HepG2 (cell line): ENCODE measurements around the gene MYO1E. TPM values are rescaled to one million over a fixed set of nuclear protein-coding genes. Genes with fewer than 3 reads are reported as not detected.

Source experiments
- GRHL1 ChIP-seq: sonication (generic); formaldehyde crosslinking; conservative IDR thresholded peaks from 2 replicates; pipeline ENCODE4 v1.8.0; 2022; ENCODE audit warnings: missing genetic modification reagents
- HIVEP1 ChIP-seq: sonication (generic); formaldehyde crosslinking; IDR thresholded peaks from 2 replicates; pipeline ENCODE4 v1.4.0; 2020; ENCODE audit warnings: mild to moderate bottlenecking, missing genetic modification reagents
- HNRNPK ChIP-seq: fragments of 200-400 bp; formaldehyde crosslinking; IDR thresholded peaks from 2 replicates; pipeline ENCODE4 v1.6.1; 2018; ENCODE audit warnings: low read length, low read depth, moderate library complexity, mild to moderate bottlenecking; ENCODE audit not compliant: poor library complexity, severe bottlenecking
- MAFG ChIP-seq: sonication (generic); formaldehyde crosslinking; IDR thresholded peaks from 2 replicates; pipeline ENCODE4 v1.5.1; 2020; ENCODE audit warnings: mild to moderate bottlenecking, missing genetic modification reagents
- MEIS2 ChIP-seq: sonication (generic); formaldehyde crosslinking; IDR thresholded peaks from 2 replicates; pipeline ENCODE4 v1.9.0; 2021; ENCODE audit warnings: mild to moderate bottlenecking, missing genetic modification reagents
- RARA ChIP-seq: IDR thresholded peaks from 2 replicates; pipeline ENCODE4 v1.6.1; 2016; ENCODE audit warnings: missing genetic modification reagents, missing compliant biosample characterization
- REXO4 ChIP-seq: sonication (generic); formaldehyde crosslinking; IDR thresholded peaks from 2 replicates; pipeline ENCODE4 v1.8.0; 2022; ENCODE audit warnings: missing genetic modification reagents, mild to moderate bottlenecking, borderline replicate concordance
- ZBTB25 ChIP-seq: IDR thresholded peaks from 2 replicates; pipeline ENCODE4 v1.6.1; 2018; ENCODE audit warnings: missing genetic modification reagents
- ZFP37 ChIP-seq: sonication (generic); formaldehyde crosslinking; IDR thresholded peaks from 2 replicates; pipeline ENCODE4 v1.4.0; 2020; ENCODE audit warnings: missing genetic modification reagents, borderline replicate concordance
- ZNF143 ChIP-seq: sonication (generic); formaldehyde crosslinking; IDR thresholded peaks from 2 replicates; pipeline ENCODE4 v1.4.0; 2020; ENCODE audit warnings: missing genetic modification reagents
- ZNF570 ChIP-seq: sonication (generic); formaldehyde crosslinking; IDR thresholded peaks from 2 replicates; pipeline ENCODE4 v1.4.0; 2020; ENCODE audit warnings: mild to moderate bottlenecking, missing genetic modification reagents, borderline replicate concordance
- ZNF674 ChIP-seq: sonication (generic); formaldehyde crosslinking; IDR thresholded peaks from 2 replicates; pipeline ENCODE4 v1.5.0; 2020; ENCODE audit warnings: low read depth, mild to moderate bottlenecking, missing genetic modification reagents
- ZNF83 ChIP-seq: sonication (generic); formaldehyde crosslinking; IDR thresholded peaks from 2 replicates; pipeline ENCODE4 v1.4.0; 2020; ENCODE audit warnings: missing genetic modification reagents, mild to moderate bottlenecking, borderline replicate concordance
- polyA plus RNA-seq, 8 experiments: library from polyadenylated mRNA; depleted of rRNA in 3 of 8; stranded (reverse) in 7 of 8; unstranded in 1 of 8; fragments of >200 nt; fragmentation: Illumina TruSeq in 4 of 8; extraction: Trizol in 4 of 8; gene quantifications; 2 replicates each; pipeline versions ENCODE4 v1.2.1 to v1.2.3, GENCODE V29; 2011 to 2016; ENCODE audit warnings: low read depth in 4 of 8, missing spikeins in 1 of 8, mixed read lengths in 1 of 8; ENCODE audit not compliant: insufficient read depth in 1 of 8
- total RNA-seq, 5 experiments: library from RNA; depleted of rRNA; stranded (reverse); fragments of >200 nt; fragmentation: Illumina TruSeq; extraction: Trizol; gene quantifications; 2 replicates each; pipeline ENCODE4 v1.2.3, GENCODE V29; 2016; ENCODE audit warnings: low read depth in 1 of 5
- TF ChIP-seq, protein P1 (sequence below): sonication (generic); formaldehyde crosslinking; IDR thresholded peaks from 2 replicates; pipeline ENCODE4 v1.4.0; 2020; ENCODE audit warnings: mild to moderate bottlenecking, missing genetic modification reagents
- TF ChIP-seq, protein P2 (sequence below): sonication (generic); formaldehyde crosslinking; conservative IDR thresholded peaks from 2 replicates; pipeline ENCODE4 v1.4.0; 2020; ENCODE audit warnings: missing genetic modification reagents

MYO1E gene
- total and polyA plus RNA-seq, 2 of the 13 experiments (the other 11 are each of a cell fraction or from before 2014, with no cell fraction given), result 15.7 to 25.1 TPM

DNA sequence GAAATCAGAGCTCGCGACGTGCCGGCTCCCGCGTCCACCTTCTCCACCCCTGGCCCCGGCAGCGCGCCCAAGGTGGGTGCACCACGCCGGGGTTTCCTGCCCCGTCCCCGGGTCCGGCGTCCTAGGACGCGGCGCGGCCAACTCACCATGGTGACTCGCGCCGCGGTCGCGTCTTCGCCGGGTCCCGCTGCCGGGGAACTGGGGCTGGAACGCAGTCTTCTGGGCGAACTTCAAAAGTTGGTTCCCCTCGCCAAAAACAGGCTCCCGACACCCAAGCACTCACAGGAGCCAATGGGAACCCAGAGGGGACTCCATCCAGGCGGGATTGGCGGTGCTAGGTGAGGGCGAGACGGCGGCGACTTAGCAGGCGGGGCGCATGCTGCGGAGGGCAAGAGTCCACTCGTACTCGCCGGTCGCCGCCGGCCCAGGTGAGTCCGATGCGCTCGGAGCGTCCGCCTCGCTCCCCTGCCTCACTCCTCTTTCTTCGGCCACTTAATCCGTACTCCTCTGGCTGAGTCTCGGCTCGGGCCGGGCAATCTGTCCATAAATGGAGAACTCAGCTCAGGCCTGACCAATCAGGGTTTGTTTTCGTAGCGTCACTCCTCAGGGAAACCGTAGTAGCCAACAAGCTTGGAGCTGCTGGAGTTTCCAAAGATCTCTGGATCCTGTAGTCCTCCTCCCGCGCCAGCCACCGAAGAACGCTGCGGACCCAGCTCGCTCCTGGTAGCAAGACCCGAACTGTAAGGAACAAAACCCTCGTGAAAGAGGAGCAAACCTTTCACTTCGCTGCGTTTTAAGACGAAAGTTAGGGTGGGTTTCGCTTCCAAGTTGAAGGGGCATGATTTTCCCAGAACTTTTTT is at the start of gene MYO1E (continued):
- TF ChIP-seq, protein P1, sequence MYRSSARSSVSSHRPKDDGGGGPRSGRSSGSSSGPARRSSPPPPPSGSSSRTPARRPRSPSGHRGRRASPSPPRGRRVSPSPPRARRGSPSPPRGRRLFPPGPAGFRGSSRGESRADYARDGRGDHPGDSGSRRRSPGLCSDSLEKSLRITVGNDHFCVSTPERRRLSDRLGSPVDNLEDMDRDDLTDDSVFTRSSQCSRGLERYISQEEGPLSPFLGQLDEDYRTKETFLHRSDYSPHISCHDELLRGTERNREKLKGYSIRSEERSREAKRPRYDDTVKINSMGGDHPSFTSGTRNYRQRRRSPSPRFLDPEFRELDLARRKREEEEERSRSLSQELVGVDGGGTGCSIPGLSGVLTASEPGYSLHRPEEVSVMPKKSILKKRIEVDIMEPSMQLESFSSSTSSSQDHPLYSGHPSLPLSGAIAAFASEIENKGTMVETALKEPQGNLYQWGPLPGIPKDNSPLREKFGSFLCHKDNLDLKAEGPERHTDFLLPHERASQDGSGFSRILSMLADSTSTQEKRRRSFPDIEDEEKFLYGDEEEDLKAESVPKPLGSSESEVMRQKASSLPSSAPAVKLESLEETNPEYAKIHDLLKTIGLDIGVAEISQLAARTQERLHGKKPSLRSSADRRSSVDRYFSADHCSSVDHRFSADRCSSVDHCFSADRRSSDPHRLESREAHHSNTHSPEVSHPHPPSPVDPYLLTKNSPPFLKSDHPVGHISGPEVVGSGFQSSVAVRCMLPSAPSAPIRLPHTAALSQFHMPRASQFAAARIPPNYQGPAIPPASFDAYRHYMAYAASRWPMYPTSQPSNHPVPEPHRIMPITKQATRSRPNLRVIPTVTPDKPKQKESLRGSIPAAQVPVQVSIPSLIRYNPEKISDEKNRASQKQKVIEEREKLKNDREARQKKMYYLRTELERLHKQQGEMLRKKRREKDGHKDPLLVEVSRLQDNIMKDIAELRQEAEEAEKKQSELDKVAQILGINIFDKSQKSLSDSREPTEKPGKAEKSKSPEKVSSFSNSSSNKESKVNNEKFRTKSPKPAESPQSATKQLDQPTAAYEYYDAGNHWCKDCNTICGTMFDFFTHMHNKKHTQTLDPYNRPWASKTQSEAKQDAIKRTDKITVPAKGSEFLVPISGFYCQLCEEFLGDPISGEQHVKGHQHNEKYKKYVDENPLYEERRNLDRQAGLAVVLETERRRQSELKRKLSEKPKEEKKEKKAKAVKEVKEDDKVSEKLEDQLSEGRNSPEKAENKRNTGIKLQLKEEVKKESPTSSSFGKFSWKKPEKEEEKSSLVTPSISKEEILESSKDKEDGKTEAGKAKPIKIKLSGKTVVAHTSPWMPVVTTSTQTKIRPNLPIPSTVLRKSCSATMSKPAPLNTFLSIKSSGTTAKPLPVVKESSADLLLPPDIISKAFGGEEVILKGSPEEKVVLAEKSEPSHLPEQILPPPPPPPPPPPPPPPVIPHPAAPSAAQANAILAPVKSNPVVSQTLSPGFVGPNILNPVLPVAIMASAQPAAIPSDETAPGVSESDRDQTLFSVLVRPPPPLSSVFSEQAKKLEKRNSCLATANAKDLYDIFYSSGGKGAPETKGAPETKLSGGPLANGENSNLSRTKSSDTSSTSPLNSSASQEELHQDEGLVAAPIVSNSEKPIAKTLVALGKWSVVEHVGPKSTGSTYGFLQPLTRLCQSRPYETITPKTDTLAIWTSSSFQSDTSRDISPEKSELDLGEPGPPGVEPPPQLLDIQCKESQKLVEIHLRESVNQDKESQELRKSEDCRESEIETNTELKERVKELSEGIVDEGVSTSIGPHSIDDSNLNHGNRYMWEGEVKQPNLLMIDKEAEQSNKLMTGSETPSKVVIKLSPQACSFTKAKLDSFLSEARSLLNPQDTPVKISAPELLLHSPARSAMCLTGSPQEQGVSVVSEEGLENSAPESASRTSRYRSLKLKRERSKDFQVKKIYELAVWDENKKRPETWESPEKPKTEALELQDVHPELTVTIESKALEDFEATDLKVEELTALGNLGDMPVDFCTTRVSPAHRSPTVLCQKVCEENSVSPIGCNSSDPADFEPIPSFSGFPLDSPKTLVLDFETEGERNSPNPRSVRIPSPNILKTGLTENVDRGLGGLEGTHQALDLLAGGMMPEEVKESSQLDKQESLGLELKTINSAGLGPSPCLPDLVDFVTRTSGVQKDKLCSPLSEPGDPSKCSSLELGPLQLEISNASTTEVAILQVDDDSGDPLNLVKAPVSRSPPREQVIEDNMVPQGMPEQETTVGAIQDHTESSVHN (CRISPR knock-in tag), result no peak
- no peak for TF ChIP-seq ZNF674 (CRISPR knock-in tag)
- TF ChIP-seq RARA (CRISPR knock-in tag), result 0 out of 2 replicates have a peak, but pooled peaks have one; percentile 32
- TF ChIP-seq, protein P2, sequence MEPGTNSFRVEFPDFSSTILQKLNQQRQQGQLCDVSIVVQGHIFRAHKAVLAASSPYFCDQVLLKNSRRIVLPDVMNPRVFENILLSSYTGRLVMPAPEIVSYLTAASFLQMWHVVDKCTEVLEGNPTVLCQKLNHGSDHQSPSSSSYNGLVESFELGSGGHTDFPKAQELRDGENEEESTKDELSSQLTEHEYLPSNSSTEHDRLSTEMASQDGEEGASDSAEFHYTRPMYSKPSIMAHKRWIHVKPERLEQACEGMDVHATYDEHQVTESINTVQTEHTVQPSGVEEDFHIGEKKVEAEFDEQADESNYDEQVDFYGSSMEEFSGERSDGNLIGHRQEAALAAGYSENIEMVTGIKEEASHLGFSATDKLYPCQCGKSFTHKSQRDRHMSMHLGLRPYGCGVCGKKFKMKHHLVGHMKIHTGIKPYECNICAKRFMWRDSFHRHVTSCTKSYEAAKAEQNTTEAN (CRISPR knock-in tag), result 0 out of 2 replicates have a peak, but pooled peaks have one; percentile 49
- peak; percentile 70; the same call in 1 of the 2 replicates for TF ChIP-seq ZNF83
- TF ChIP-seq REXO4 (CRISPR knock-in tag), result no peak
- TF ChIP-seq ZNF143 (CRISPR knock-in tag), result peak; percentile 86
- TF ChIP-seq HIVEP1, result peak; percentile 26; the same call in 1 of the 2 replicates
- 0 out of 2 replicates have a peak, but pooled peaks have one; percentile 39 for TF ChIP-seq ZNF570 (CRISPR knock-in tag)
- no peak for TF ChIP-seq HNRNPK
- 0 out of 2 replicates have a peak, but pooled peaks have one; percentile 25 for TF ChIP-seq MEIS2 (CRISPR knock-in tag)
- no peak for TF ChIP-seq GRHL1
- no peak for TF ChIP-seq ZFP37 (CRISPR knock-in tag)
- TF ChIP-seq MAFG (CRISPR knock-in tag), result no peak
- 0 out of 2 replicates have a peak, but pooled peaks have one; percentile 30 for TF ChIP-seq ZBTB25 (CRISPR knock-in tag)
